Measurements from ENCODE around the gene PTPRG. TPM values are rescaled to one million over a fixed set of nuclear protein-coding genes. Genes with fewer than 3 reads are reported as not detected.
A peak's percentile ranks its signal among the peaks of the same experiment; 100 is the strongest.

The PTPRG gene
- total and polyA plus RNA-seq, 2 of the 13 experiments (the other 11 are each of a cell fraction or from before 2014, with no cell fraction given) = 8.0 to 25.3 TPM

DNA sequence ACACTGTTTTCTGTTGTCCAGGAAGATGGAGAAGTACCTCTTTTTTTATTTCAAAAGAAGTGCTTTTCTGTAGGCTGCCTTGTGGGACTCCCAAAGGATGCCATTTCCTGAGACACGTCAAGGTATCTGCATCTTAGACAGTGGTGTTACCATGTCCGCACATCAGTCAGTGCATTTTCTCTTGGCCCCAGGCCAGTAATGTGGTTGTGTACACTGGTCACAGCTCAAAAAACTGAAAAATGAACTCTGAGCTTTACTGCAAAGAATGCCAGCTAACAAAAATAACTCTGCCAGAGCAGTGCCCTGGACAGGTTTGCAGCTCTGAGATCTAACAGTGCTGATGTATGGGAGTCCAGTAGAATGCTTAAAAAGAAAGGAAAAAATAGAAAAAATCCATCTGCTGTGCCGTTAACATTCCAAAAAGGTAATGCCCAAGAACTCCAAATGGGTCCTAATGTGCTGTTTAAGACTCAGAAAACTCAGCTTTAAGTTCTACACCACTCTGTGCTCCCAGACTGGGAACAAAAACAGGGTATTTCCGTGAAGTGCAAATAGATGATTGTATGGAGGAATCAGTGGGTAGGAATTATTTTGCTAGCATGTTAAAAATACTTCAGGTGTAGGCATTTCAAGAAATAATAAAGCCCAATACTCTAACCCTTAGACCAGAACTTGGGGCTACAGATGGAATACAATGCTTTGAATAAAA is 496.1 kb downstream of the PTPRG start (continued):
- TF ChIP-seq MAZ (IDR thresholded peaks at IDR 0.05; ENCODE audit: borderline replicate concordance, low read depth, low read length) (no peak), MAZ (CRISPR knock-in tag; IDR thresholded peaks at IDR 0.05; ENCODE audit: low read depth) (no peak), MTA1 (CRISPR knock-in tag; IDR thresholded peaks at IDR 0.05; ENCODE audit: borderline replicate concordance) (no peak), ZNF747 (CRISPR knock-in tag; IDR thresholded peaks at IDR 0.05; ENCODE audit: borderline replicate concordance) (no peak), GZF1 (CRISPR knock-in tag; IDR thresholded peaks at IDR 0.05) (no peak), FOXC1 (CRISPR knock-in tag; IDR thresholded peaks at IDR 0.05; ENCODE audit: borderline replicate concordance) (no peak), MTF1 (CRISPR knock-in tag; IDR thresholded peaks at IDR 0.05) (no peak), ZNF781 (CRISPR knock-in tag; IDR thresholded peaks at IDR 0.05; ENCODE audit: borderline replicate concordance, not compliant biosample characterization) (no peak)

GRCh38 chr3:62065985-62066693 is 504.8 kb downstream of the PTPRG start:
- no peaks in the 10 kb centered on the region for H3K36me3 ChIP-seq (replicated peaks in 1 of 2; ENCODE audit: control insufficient read depth in 1 of 2, insufficient read depth in 2 of 2, low read length in 2 of 2)
- ChIA-PET POLR2A (no interaction called here), CTCF (ENCODE audit: low intra/inter-chr PET ratio, low total read pairs) (no interaction called here)
- no peaks in the 10 kb centered on the region for H3K27me3 ChIP-seq (ENCODE audit: control insufficient read depth in 1 of 2, insufficient read depth in 2 of 2, low read length in 2 of 2)
- H3K79me2 ChIP-seq (ENCODE audit: insufficient read depth, low read length) = no peaks in the 10 kb centered on the region
- no peak overlapping the region for H3K9ac ChIP-seq (ENCODE audit: insufficient read depth, low read depth, low read length)
- TF ChIP-seq MAFK (conservative IDR thresholded peaks at IDR 0.05 in 1 of 2, IDR thresholded peaks at IDR 0.05 in 1 of 2; ENCODE audit: low read length in 2 of 2) (peak; percentile 22 to 43; a peak in 1 of 4 replicates), MAFF (IDR thresholded peaks at IDR 0.05; ENCODE audit: low read depth, low read length) (peak; percentile 35; the same call in 1 of the 2 replicates), ATF7 (IDR thresholded peaks at IDR 0.05) (peak; percentile 79), ATF7 (CRISPR knock-in tag; IDR thresholded peaks at IDR 0.05) (no peak), HDAC6 (IDR thresholded peaks at IDR 0.05; ENCODE audit: low read depth, low read length) (no peak)
- DNase-seq (ENCODE audit: low spot score) (no peak), ATAC-seq (no peak), FAIRE-seq (no peak)
- H3K4me2 ChIP-seq (ENCODE audit: low read depth, low read length) = no peak overlapping the region
- no peak overlapping the region for H3K27ac ChIP-seq (ENCODE audit: extremely low read length, insufficient read depth, low read length)
- H3K9me3 ChIP-seq (ENCODE audit: low read length) = no peaks in the 10 kb centered on the region
- in situ Hi-C loops (cut with HindIII; ENCODE audit: extremely low pct_ligation_motif_present, low pct_unique_long_range_greater_than_20kb) = no loop called here
- 89% methylated on average over 5 of the region's 5 CpGs for WGBS (ENCODE audit: low lambda C conversion rate)
- H4K20me1 ChIP-seq (ENCODE audit: insufficient read depth, low read length) = no peaks in the 10 kb centered on the region
- no TSS peak for BruUV-seq (replicated peaks)
- H3K4me1 ChIP-seq (ENCODE audit: insufficient read depth, low read length) = 0 out of 2 replicates have a peak, but pooled peaks cover 6% of the 10 kb centered on the region
- H3K4me3 ChIP-seq (replicated peaks in 1 of 3; ENCODE audit: insufficient read depth in 1 of 3, low read depth in 2 of 3, low read length in 3 of 3) = no peak overlapping the region
- no peak overlapping the region for H2AFZ ChIP-seq (ENCODE audit: low read length)
- intact Hi-C loops (cut with micrococcal nuclease; ENCODE audit: unreplicated experiment) = no loop called here

Data from HepG2 (cell line).